Measurements from ENCODE around the gene KATNAL2.
A peak's percentile ranks its signal among the peaks of the same experiment; 100 is the strongest.
"Not testable (repeated sequence)": the region's sequence is repeated elsewhere in the genome, so short reads cannot be mapped to it uniquely, and the experiment has no call there.

The KATNAL2 gene

DNA sequence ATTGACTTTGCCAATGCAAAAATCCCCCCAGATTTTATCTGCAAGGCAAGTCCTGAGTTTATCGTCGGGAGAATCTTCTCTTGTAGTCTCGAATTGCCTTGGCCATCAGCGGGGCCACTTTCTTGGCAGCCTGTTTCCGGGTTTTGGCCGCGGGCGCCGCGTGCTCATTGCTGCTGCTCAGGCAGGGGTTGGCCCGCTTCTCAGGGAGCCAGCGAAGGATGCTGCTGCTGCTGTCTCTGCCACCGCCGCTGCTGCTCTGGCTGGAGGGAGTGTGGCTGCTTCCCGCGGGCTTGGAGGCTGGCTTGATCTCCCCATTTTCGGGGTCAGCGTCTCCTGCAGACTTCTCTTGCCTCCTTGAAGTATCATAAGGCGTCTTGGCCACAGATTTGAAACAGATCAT is 115.5 kb downstream of the KATNAL2 start:
- Histone ChIP-seq H4K20me1 (ENCODE audit: low read depth, low read length) (peaks cover 9% of the 10 kb centered on the region; the same call in 1 of the 2 replicates), H3K27me3 (ENCODE audit: low read length) (no peaks in the 10 kb centered on the region), H3K27ac (ENCODE audit: low read depth, low read length) (no peak overlapping the region), H3K36me3 (ENCODE audit: low read length) (no peaks in the 10 kb centered on the region), H3K4me3 (ENCODE audit: insufficient read depth, low read length, poor library complexity, severe bottlenecking) (no peak overlapping the region), H3K79me2 (ENCODE audit: insufficient read depth, low read length) (0 out of 2 replicates have a peak, but pooled peaks cover 5% of the 10 kb centered on the region), H3K9me2 (replicated peaks; ENCODE audit: insufficient read depth, low read length) (no peaks in the 10 kb centered on the region), H2AFZ (ENCODE audit: low read depth, low read length, severe bottlenecking) (no peak overlapping the region), H3K9ac (ENCODE audit: low read length) (no peak overlapping the region), H3K4me2 (ENCODE audit: low read depth, low read length, poor library complexity, severe bottlenecking) (no peak overlapping the region), H3K9me3 (ENCODE audit: insufficient read depth, low read length) (no peaks in the 10 kb centered on the region), H3F3A (ENCODE audit: insufficient read depth) (0 out of 2 replicates have a peak, but pooled peaks cover 6% of the 10 kb centered on the region)
- TF ChIP-seq, protein P1, sequence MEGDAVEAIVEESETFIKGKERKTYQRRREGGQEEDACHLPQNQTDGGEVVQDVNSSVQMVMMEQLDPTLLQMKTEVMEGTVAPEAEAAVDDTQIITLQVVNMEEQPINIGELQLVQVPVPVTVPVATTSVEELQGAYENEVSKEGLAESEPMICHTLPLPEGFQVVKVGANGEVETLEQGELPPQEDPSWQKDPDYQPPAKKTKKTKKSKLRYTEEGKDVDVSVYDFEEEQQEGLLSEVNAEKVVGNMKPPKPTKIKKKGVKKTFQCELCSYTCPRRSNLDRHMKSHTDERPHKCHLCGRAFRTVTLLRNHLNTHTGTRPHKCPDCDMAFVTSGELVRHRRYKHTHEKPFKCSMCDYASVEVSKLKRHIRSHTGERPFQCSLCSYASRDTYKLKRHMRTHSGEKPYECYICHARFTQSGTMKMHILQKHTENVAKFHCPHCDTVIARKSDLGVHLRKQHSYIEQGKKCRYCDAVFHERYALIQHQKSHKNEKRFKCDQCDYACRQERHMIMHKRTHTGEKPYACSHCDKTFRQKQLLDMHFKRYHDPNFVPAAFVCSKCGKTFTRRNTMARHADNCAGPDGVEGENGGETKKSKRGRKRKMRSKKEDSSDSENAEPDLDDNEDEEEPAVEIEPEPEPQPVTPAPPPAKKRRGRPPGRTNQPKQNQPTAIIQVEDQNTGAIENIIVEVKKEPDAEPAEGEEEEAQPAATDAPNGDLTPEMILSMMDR (IDR thresholded peaks at IDR 0.05; ENCODE audit: insufficient read depth, low read length, poor library complexity, severe bottlenecking): no peak
- no peak for TF ChIP-seq EZH2phosphoT487 (conservative IDR thresholded peaks at IDR 0.05; ENCODE audit: low read length)

GRCh38 chr18:47034591-47034990 is 117.2 kb downstream of the KATNAL2 start:
- not testable (repeated sequence) for H3K79me2 ChIP-seq (ENCODE audit: insufficient read depth, low read length); H3F3A ChIP-seq (ENCODE audit: insufficient read depth); H3K27me3 ChIP-seq (ENCODE audit: low read length); H2AFZ ChIP-seq (ENCODE audit: low read depth, low read length, severe bottlenecking); H3K36me3 ChIP-seq (ENCODE audit: low read length); H3K9me2 ChIP-seq (replicated peaks; ENCODE audit: insufficient read depth, low read length); H4K20me1 ChIP-seq (ENCODE audit: low read depth, low read length); H3K9ac ChIP-seq (ENCODE audit: low read length); H3K4me2 ChIP-seq (ENCODE audit: low read depth, low read length, poor library complexity, severe bottlenecking); H3K9me3 ChIP-seq (ENCODE audit: insufficient read depth, low read length); H3K27ac ChIP-seq (ENCODE audit: low read depth, low read length); H3K4me3 ChIP-seq (ENCODE audit: insufficient read depth, low read length, poor library complexity, severe bottlenecking)

DNA sequence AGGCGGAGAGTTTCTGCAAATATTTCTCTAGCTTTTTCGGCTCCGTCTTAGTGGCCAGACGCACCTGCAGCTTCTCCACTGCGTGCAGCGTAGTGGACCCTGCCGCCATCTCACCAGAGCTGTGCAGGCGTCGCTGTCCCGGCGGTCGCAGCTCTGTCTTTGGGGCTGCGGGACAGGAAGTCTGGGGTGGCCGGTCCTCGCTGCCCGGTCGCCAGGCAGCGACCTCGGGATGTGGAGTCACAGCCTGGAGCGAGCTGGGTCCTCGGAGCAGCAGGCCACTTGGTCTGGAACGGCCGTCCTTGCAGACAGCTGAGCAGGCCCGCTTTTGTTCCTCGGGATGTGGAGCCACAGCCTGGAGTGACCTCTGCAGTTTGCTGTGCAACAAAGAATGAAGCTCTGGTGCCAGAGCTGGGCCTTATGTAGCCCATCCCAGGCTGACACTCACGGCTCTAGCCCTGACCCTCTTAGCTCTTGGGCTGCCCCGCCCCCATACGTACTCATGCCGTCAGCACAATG is 117.8 kb downstream of the KATNAL2 start, which contains the start of gene ELOA2:
Gene ELOA2, minus strand, starts transcription at position 466 of the 516 bp plus-strand sequence. Its CDS starts 357 bp downstream, at position 109.
- no peaks in the 10 kb centered on the region for H3K36me3 ChIP-seq (ENCODE audit: low read length)
- TF ChIP-seq, protein P1 (IDR thresholded peaks at IDR 0.05; ENCODE audit: insufficient read depth, low read length, poor library complexity, severe bottlenecking): no peak
- no peak for TF ChIP-seq EZH2phosphoT487 (conservative IDR thresholded peaks at IDR 0.05; ENCODE audit: low read length)
- no peak within 1 kb of the TSS for H3K27ac ChIP-seq (ENCODE audit: low read depth, low read length)

DNA sequence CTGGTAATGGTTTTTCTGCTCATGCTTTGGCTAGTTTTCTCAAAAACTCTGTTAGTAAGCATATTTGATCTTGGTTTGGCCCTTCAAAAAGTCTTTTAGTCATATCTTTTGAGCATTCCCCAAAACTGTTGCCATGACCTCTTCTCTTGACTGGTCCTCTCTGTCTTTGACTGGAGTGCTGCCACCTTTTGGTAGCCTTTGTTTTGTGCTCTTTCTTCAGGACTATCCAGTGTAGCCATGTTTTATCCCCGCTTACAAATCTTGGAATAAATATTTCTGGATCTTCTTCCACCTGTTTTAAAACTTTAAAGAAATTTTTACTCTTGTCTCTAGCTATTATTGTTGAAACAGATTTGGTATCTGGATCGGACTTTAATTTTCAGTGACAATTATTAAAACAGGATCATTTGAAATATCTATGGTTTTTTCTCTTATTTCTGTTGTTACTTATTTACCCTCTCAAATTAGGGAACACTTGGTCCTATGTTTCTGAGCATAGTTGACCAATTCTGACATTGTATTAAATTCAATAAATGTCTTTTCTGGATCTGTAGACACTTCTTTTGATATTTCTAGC is 119.0 kb downstream of the KATNAL2 start:
- no peak overlapping the region for H3K4me3 ChIP-seq (ENCODE audit: insufficient read depth, low read length, poor library complexity, severe bottlenecking)
- 0 out of 2 replicates have a peak, but pooled peaks cover 5% of the 10 kb centered on the region for H3K79me2 ChIP-seq (ENCODE audit: insufficient read depth, low read length)
- no peak overlapping the region for H3K27ac ChIP-seq (ENCODE audit: low read depth, low read length)
- H3K9me2 ChIP-seq (replicated peaks; ENCODE audit: insufficient read depth, low read length): no peaks in the 10 kb centered on the region
- H3K9me3 ChIP-seq (ENCODE audit: insufficient read depth, low read length): no peaks in the 10 kb centered on the region
- 0 out of 2 replicates have a peak, but pooled peaks cover 6% of the 10 kb centered on the region for H3F3A ChIP-seq (ENCODE audit: insufficient read depth)
- no peaks in the 10 kb centered on the region for H3K36me3 ChIP-seq (ENCODE audit: low read length)
- no peak overlapping the region for H3K4me2 ChIP-seq (ENCODE audit: low read depth, low read length, poor library complexity, severe bottlenecking)
- H3K27me3 ChIP-seq (ENCODE audit: low read length): no peaks in the 10 kb centered on the region
- no peak overlapping the region for H3K9ac ChIP-seq (ENCODE audit: low read length)
- TF ChIP-seq, protein P1 (IDR thresholded peaks at IDR 0.05; ENCODE audit: insufficient read depth, low read length, poor library complexity, severe bottlenecking): peak; percentile 57
- no peak for TF ChIP-seq EZH2phosphoT487 (conservative IDR thresholded peaks at IDR 0.05; ENCODE audit: low read length)
- peaks cover 9% of the 10 kb centered on the region; the same call in 1 of the 2 replicates for H4K20me1 ChIP-seq (ENCODE audit: low read depth, low read length)
- H2AFZ ChIP-seq (ENCODE audit: low read depth, low read length, severe bottlenecking): no peak overlapping the region

More for the DNA sequence above, 117.8 kb downstream of the KATNAL2 start, which contains the start of gene ELOA2:
- H3K79me2 ChIP-seq (ENCODE audit: insufficient read depth, low read length): 0 out of 2 replicates have a peak, but pooled peaks cover 5% of the 10 kb centered on the region
- H3K4me3 ChIP-seq (ENCODE audit: insufficient read depth, low read length, poor library complexity, severe bottlenecking): no peak within 1 kb of the TSS
- peaks cover 9% of the 10 kb centered on the region; the same call in 1 of the 2 replicates for H4K20me1 ChIP-seq (ENCODE audit: low read depth, low read length)
- no peak within 1 kb of the TSS for H3K4me2 ChIP-seq (ENCODE audit: low read depth, low read length, poor library complexity, severe bottlenecking)
- H3K9ac ChIP-seq (ENCODE audit: low read length): no peak within 1 kb of the TSS
- H3K27me3 ChIP-seq (ENCODE audit: low read length): no peaks in the 10 kb centered on the region
- H3K9me3 ChIP-seq (ENCODE audit: insufficient read depth, low read length): no peaks in the 10 kb centered on the region
- 0 out of 2 replicates have a peak, but pooled peaks cover 6% of the 10 kb centered on the region for H3F3A ChIP-seq (ENCODE audit: insufficient read depth)
- no peak within 1 kb of the TSS for H2AFZ ChIP-seq (ENCODE audit: low read depth, low read length, severe bottlenecking)
- no peaks in the 10 kb centered on the region for H3K9me2 ChIP-seq (replicated peaks; ENCODE audit: insufficient read depth, low read length)

Data from SU-DHL-6 (cell line).